HCT116 (cell line): ENCODE results near the gene ALX4. TPM values are rescaled to one million over a fixed set of nuclear protein-coding genes. Genes with fewer than 3 reads are reported as not detected.

Source experiments
- ATAC-seq: fragments of 200-7000 bp; cut with Tn5 transposase; 2 replicates; pipeline ENCODE4 v1.9.1; 2020; ENCODE audit warnings: mild to moderate bottlenecking, moderate library complexity
- BruUV-seq: library from RNA; stranded (reverse); fragments of 400-500 nt; replicated peaks from 2 replicates; lab custom pipeline; 2021; lab: Mats Ljungman, UMichigan
- CTCF ChIA-PET: fragments of 300-600 bp; sonication (Branson Sonifier 250); formaldehyde crosslinking; loops from one replicate; lab custom pipeline; 2021; ENCODE audit warnings: antibody characterized with exemption; lab: Charles Lee
- POLR2A ChIA-PET: fragments of 300-600, 350-600 bp; sonication (Branson Sonifier 250); formaldehyde crosslinking; loops from one replicate; lab custom pipeline; 2021; ENCODE audit warnings: antibody characterized with exemption; lab: Charles Lee
- RAD21 ChIA-PET, 2 experiments: fragments of 300-600 bp; sonication (Branson Sonifier 250); formaldehyde crosslinking; loops; one replicate each; lab custom pipeline; 2023; ENCODE audit warnings: low total read pairs in 2 of 2; ENCODE audit not compliant: uncharacterized antibody in 2 of 2, unreplicated experiment in 2 of 2, low non-redundant PET in 1 of 2; lab: Charles Lee
- DNase-seq: peaks from one replicate; pipeline ENCODE4 v3.0.0-alpha.2; 2010; ENCODE audit warnings: low read depth, low spot score
- H2AFZ ChIP-seq: fragments of 200-600 bp; shearing (Covaris generic), sonication (generic); 2 replicates; pipeline ENCODE4 v1.6.1; 2017; ENCODE audit warnings: low read depth, mixed run types, mixed read lengths, antibody characterized with exemption, low read length; ENCODE audit not compliant: poor library complexity, severe bottlenecking
- H3K27ac ChIP-seq: 2 replicates; pipeline ENCODE4 v1.5.1; 2012; ENCODE audit warnings: low read depth, low read length
- H3K27me3 ChIP-seq: fragments of 200-600 bp; sonication (generic); 2 replicates; pipeline ENCODE4 v1.6.1; 2016; ENCODE audit warnings: mixed run types, low read length, mixed read lengths; ENCODE audit not compliant: insufficient read depth
- H3K36me3 ChIP-seq, 2 experiments: fragments of 200-500 bp in 1 of 2; fragments of 200-600 bp in 1 of 2; sonication (Bioruptor generic) in 1 of 2; sonication (generic) in 1 of 2; 2 replicates each; pipeline versions ENCODE4 v1.5.1 to v1.6.1; 2014 to 2016; ENCODE audit warnings: low read length in 2 of 2, inconsistent platforms in 1 of 2, mixed read lengths in 1 of 2, mixed run types in 1 of 2; ENCODE audit not compliant: insufficient read depth in 2 of 2, control insufficient read depth in 1 of 2
- H3K4me1 ChIP-seq, 2 experiments: fragments of 200-600 bp in 1 of 2; sonication (generic) in 1 of 2; 2 replicates each; pipeline versions ENCODE4 v1.5.1 to v1.6.1; 2012 to 2017; ENCODE audit warnings: low read length in 2 of 2, inconsistent platforms in 1 of 2, mild to moderate bottlenecking in 1 of 2, mixed read lengths in 1 of 2, mixed run types in 1 of 2, moderate library complexity in 1 of 2; ENCODE audit not compliant: insufficient read depth in 2 of 2, control insufficient read depth in 1 of 2
- H3K4me2 ChIP-seq: fragments of 200-600 bp; sonication (generic); 2 replicates; pipeline ENCODE4 v1.6.1; 2017; ENCODE audit warnings: mixed run types, low read length, mixed read lengths
- H3K4me3 ChIP-seq, 2 experiments: fragments of 200-600 bp in 1 of 2; sonication (generic) in 1 of 2; replicated peaks in 1 of 2; 2 replicates each; pipeline ENCODE4 v1.5.1; 2011 to 2016; ENCODE audit warnings: low read length in 2 of 2, control low read depth in 1 of 2, low read depth in 1 of 2, mild to moderate bottlenecking in 1 of 2, mixed read lengths in 1 of 2, mixed run types in 1 of 2
- H3K79me2 ChIP-seq: fragments of 200-600 bp; sonication (generic); 2 replicates; pipeline ENCODE4 v1.6.1; 2017; ENCODE audit warnings: mild to moderate bottlenecking, mixed run types, low read length, moderate library complexity, mixed read lengths; ENCODE audit not compliant: insufficient read depth
- H3K9ac ChIP-seq: fragments of 200-600 bp; sonication (generic); 2 replicates; pipeline ENCODE4 v1.6.1; 2016; ENCODE audit warnings: low read length, mixed read lengths
- H3K9me2 ChIP-seq: fragments of 200-600 bp; sonication (generic), shearing (Covaris generic); 2 replicates; pipeline ENCODE4 v1.6.1; 2017; ENCODE audit warnings: mixed run types, mild to moderate bottlenecking, moderate library complexity; ENCODE audit not compliant: insufficient read depth
- H3K9me3 ChIP-seq, 2 experiments: fragments of 200-500 bp in 1 of 2; fragments of 200-600 bp in 1 of 2; sonication (Bioruptor generic) in 1 of 2; sonication (generic) in 1 of 2; 2 replicates each; pipeline ENCODE4 v1.6.1; 2014 to 2017; ENCODE audit warnings: low read length in 2 of 2, mixed read lengths in 2 of 2, inconsistent platforms in 1 of 2, low read depth in 1 of 2, mild to moderate bottlenecking in 1 of 2, mixed run types in 1 of 2, moderate library complexity in 1 of 2; ENCODE audit not compliant: control insufficient read depth in 1 of 2, insufficient read depth in 1 of 2
- H4K20me1 ChIP-seq: fragments of 200-600 bp; sonication (generic), shearing (Covaris generic); 2 replicates; pipeline ENCODE4 v1.6.1; 2017; ENCODE audit warnings: mixed run types, mild to moderate bottlenecking, moderate library complexity; ENCODE audit not compliant: insufficient read depth
- ATF3 ChIP-seq: IDR thresholded peaks from 2 replicates; pipeline ENCODE4 v1.6.1; 2012
- CBX3 ChIP-seq: IDR thresholded peaks from 2 replicates; pipeline ENCODE4 v1.6.1; 2012; ENCODE audit warnings: low read depth
- ELF1 ChIP-seq: IDR thresholded peaks from 2 replicates; pipeline ENCODE4 v1.6.1; 2012; ENCODE audit warnings: low read depth, borderline replicate concordance
- EZH2 ChIP-seq: fragments of 200-600 bp; sonication (generic); IDR thresholded peaks from 2 replicates; pipeline ENCODE4 v1.6.1; 2017; ENCODE audit warnings: antibody characterized with exemption, mixed run types
- EZH2phosphoT487 ChIP-seq: fragments of 200-600 bp; IDR thresholded peaks from 2 replicates; pipeline ENCODE4 v1.6.1; 2018; ENCODE audit warnings: antibody characterized with exemption, borderline replicate concordance
- JUND ChIP-seq: IDR thresholded peaks from 2 replicates; pipeline ENCODE4 v1.6.1; 2012
- MAX ChIP-seq: IDR thresholded peaks from 2 replicates; pipeline ENCODE4 v1.6.1; 2012
- REST ChIP-seq: IDR thresholded peaks from 2 replicates; pipeline ENCODE4 v1.6.1; 2012; ENCODE audit warnings: low read depth
- SRF ChIP-seq: IDR thresholded peaks from 2 replicates; pipeline ENCODE4 v1.6.1; 2012; ENCODE audit warnings: low read depth
- YY1 ChIP-seq: IDR thresholded peaks from 2 replicates; pipeline ENCODE4 v1.6.1; 2011; ENCODE audit warnings: low read length, low read depth, moderate library complexity, mild to moderate bottlenecking; ENCODE audit not compliant: insufficient replicate concordance; ENCODE audit errors: extremely low read depth
- intact Hi-C: fragments of 100-400 bp; cut with micrococcal nuclease; formaldehyde crosslinking; loops from 2 replicates; pipeline ENCODE4 v1.10.0; 2022
- total RNA-seq: library from RNA; stranded (reverse); gene quantifications from one replicate; pipeline ENCODE4 v1.2.1, GENCODE V29; 2021; ENCODE audit not compliant: unreplicated experiment

The ALX4 gene
- total RNA-seq, 1 experiment from 2014 or later, result not detected

- H3K9me2 ChIP-seq, result no peaks in the 10 kb centered on the region
- H3K9ac ChIP-seq, result no peak overlapping the region
- H4K20me1 ChIP-seq, result no peaks in the 10 kb centered on the region
- no peaks in the 10 kb centered on the region for H3K9me3 ChIP-seq
- POLR2A ChIA-PET, result no interaction called here
- no peaks in the 10 kb centered on the region for H3K36me3 ChIP-seq
- no peak overlapping the region for H3K4me3 ChIP-seq
- RAD21 ChIA-PET, result no interaction called here
- H3K79me2 ChIP-seq, result no peaks in the 10 kb centered on the region
- ATAC-seq (0 out of 2 replicates have a peak, but pooled peaks have one; percentile 36), DNase-seq (no peak)
- intact Hi-C loops, result no loop called here
- BruUV-seq, result no TSS peak
- no peak overlapping the region for H2AFZ ChIP-seq
- no peaks in the 10 kb centered on the region for H3K27me3 ChIP-seq
- no peaks in the 10 kb centered on the region for H3K4me1 ChIP-seq
- TF ChIP-seq MAX (no peak), CBX3 (no peak), YY1 (no peak), SRF (no peak), EZH2phosphoT487 (no peak), JUND (no peak), REST (no peak), ELF1 (no peak), EZH2 (no peak), ATF3 (no peak)
- no peak overlapping the region for H3K27ac ChIP-seq
- CTCF ChIA-PET, result no interaction called here
- H3K4me2 ChIP-seq, result no peak overlapping the region
Observed at GRCh38 chr11:44263738-44264437, 46.1 kb downstream of the ALX4 start.
